ENCODE measurements around the gene NFAM1.

The NFAM1 gene

GRCh38 chr22:42336527-42337227 lies 95.5 kb downstream of the NFAM1 start:
- Histone ChIP-seq H2AFZ (ENCODE audit: low read depth, low read length, severe bottlenecking) (no peak overlapping the region), H3K4me3 (ENCODE audit: insufficient read depth, low read length, poor library complexity, severe bottlenecking) (no peak overlapping the region), H3K9me3 (ENCODE audit: insufficient read depth, low read length) (no peaks in the 10 kb centered on the region), H4K20me1 (ENCODE audit: low read depth, low read length) (no peaks in the 10 kb centered on the region), H3K27me3 (ENCODE audit: low read length) (no peaks in the 10 kb centered on the region), H3K4me2 (ENCODE audit: low read depth, low read length, poor library complexity, severe bottlenecking) (no peak overlapping the region), H3K9me2 (replicated peaks; ENCODE audit: insufficient read depth, low read length) (no peaks in the 10 kb centered on the region), H3K36me3 (ENCODE audit: low read length) (no peaks in the 10 kb centered on the region), H3K27ac (ENCODE audit: low read depth, low read length) (no peak overlapping the region), H3F3A (ENCODE audit: insufficient read depth) (no peaks in the 10 kb centered on the region), H3K9ac (ENCODE audit: low read length) (no peak overlapping the region), H3K79me2 (ENCODE audit: insufficient read depth, low read length) (no peaks in the 10 kb centered on the region)
- TF ChIP-seq EZH2phosphoT487 (conservative IDR thresholded peaks at IDR 0.05; ENCODE audit: low read length) (no peak), CTCF (IDR thresholded peaks at IDR 0.05; ENCODE audit: insufficient read depth, low read length, poor library complexity, severe bottlenecking) (no peak)

- H3K4me2 ChIP-seq (ENCODE audit: low read depth, low read length, poor library complexity, severe bottlenecking), result no peak overlapping the region
- no peak overlapping the region for H3K9ac ChIP-seq (ENCODE audit: low read length)
- no peaks in the 10 kb centered on the region for H3K27me3 ChIP-seq (ENCODE audit: low read length)
- no peaks in the 10 kb centered on the region for H3F3A ChIP-seq (ENCODE audit: insufficient read depth)
- no peaks in the 10 kb centered on the region for H3K9me3 ChIP-seq (ENCODE audit: insufficient read depth, low read length)
- H3K27ac ChIP-seq (ENCODE audit: low read depth, low read length), result no peak overlapping the region
- no peak for TF ChIP-seq CTCF (IDR thresholded peaks at IDR 0.05; ENCODE audit: insufficient read depth, low read length, poor library complexity, severe bottlenecking)
- no peaks in the 10 kb centered on the region for H4K20me1 ChIP-seq (ENCODE audit: low read depth, low read length)
- H3K9me2 ChIP-seq (replicated peaks; ENCODE audit: insufficient read depth, low read length), result no peaks in the 10 kb centered on the region
- no peaks in the 10 kb centered on the region for H3K36me3 ChIP-seq (ENCODE audit: low read length)
- no peaks in the 10 kb centered on the region for H3K79me2 ChIP-seq (ENCODE audit: insufficient read depth, low read length)
- no peak overlapping the region for H2AFZ ChIP-seq (ENCODE audit: low read depth, low read length, severe bottlenecking)
- H3K4me3 ChIP-seq (ENCODE audit: insufficient read depth, low read length, poor library complexity, severe bottlenecking), result no peak overlapping the region
Measured at GRCh38 chr22:42335839-42336378, 96.3 kb downstream of the NFAM1 start.

DNA sequence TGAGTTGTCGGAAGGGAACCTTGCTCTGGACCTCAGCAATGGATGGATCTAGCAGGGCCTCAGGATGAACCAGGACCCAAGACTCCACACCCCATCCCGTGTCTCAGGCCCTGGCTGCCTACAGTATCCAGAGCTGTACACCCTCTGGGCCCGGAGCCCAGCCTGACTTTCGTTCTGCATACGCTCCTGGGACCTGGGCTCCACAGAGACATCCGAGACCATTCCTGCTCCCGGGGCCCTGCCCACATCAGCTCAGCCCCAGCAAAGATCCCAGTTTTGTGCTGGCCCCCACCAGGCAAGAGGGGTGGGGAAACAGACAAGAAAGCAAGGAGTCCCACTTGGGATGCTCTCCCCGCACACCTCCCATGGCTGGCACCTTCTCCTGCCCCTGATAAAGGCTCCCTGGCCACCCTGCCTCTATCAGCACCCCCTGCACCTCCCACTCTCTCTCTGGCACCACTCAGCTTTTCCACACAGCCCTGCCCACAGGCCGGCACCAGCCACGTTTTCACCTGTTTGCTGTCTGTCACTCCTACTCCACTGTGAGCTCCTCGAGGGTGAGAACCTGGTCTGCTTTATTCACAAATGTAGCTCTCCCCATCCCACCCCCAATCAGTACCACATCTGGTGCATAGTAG lies 97.2 kb downstream of the NFAM1 start:
- no peak overlapping the region for H3K27ac ChIP-seq (ENCODE audit: low read depth, low read length)
- no peaks in the 10 kb centered on the region for H3K79me2 ChIP-seq (ENCODE audit: insufficient read depth, low read length)
- H3K36me3 ChIP-seq (ENCODE audit: low read length), result no peaks in the 10 kb centered on the region
- no peak overlapping the region for H3K4me2 ChIP-seq (ENCODE audit: low read depth, low read length, poor library complexity, severe bottlenecking)
- H4K20me1 ChIP-seq (ENCODE audit: low read depth, low read length), result no peaks in the 10 kb centered on the region
- H3K9me3 ChIP-seq (ENCODE audit: insufficient read depth, low read length), result no peaks in the 10 kb centered on the region
- H2AFZ ChIP-seq (ENCODE audit: low read depth, low read length, severe bottlenecking), result no peak overlapping the region
- no peak overlapping the region for H3K9ac ChIP-seq (ENCODE audit: low read length)
- no peaks in the 10 kb centered on the region for H3F3A ChIP-seq (ENCODE audit: insufficient read depth)
- no peaks in the 10 kb centered on the region for H3K27me3 ChIP-seq (ENCODE audit: low read length)
- TF ChIP-seq EZH2phosphoT487 (conservative IDR thresholded peaks at IDR 0.05; ENCODE audit: low read length), result no peak
- no peak for TF ChIP-seq CTCF (IDR thresholded peaks at IDR 0.05; ENCODE audit: insufficient read depth, low read length, poor library complexity, severe bottlenecking)
- H3K4me3 ChIP-seq (ENCODE audit: insufficient read depth, low read length, poor library complexity, severe bottlenecking), result no peak overlapping the region
- H3K9me2 ChIP-seq (replicated peaks; ENCODE audit: insufficient read depth, low read length), result no peaks in the 10 kb centered on the region
